GM19455 (cell line): ENCODE measurements around the gene SRRM5.
"Not testable (repeated sequence)": the region's sequence is repeated elsewhere in the genome, so short reads cannot be mapped to it uniquely, and the experiment has no call there.

Experiments
- ATAC-seq: cut with Tn5 transposase; IDR thresholded peaks from one replicate; pipeline ENCODE4 v1.9.1; 2021; ENCODE audit not compliant: unreplicated experiment

SRRM5 gene

DNA sequence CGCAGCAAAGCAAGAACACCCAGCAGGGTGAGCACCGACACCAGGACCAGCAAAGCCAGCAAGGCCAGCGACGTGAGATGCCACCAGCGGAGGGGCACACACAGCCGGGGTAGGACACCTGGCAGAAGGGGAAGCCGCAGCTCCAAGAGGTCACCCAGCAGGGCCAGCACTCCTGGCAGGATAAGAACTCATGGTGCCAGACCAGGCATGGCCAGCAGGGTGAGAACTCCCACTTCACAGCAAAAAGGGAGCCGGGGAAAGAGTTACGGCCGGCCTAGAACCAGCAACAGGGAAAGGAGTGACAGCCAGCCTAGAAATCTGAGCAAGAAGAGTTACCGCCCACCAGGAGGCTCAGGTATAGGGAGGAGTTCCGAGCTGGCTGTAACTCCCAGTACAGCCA is 486 bp downstream of the SRRM5 start:
- ATAC-seq: no peak

DNA sequence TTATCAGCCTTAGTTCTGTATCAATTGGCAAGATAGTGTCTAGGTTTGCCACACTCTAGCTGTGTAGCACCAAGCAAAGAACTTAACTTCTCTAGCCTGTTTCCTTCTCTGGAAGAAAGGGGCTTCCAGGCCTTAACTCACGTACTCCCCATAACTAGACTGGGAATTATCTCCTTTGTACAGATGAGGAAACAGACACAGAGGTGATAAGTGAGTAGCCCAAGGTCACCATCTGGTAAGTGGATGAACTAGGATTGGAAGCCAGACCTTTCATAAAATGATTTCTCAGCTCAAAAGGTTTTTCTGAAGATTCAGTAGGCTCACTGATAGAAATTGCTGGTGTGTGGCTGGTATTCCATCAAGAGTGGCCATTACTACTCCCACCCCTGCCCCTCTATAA is 4.4 kb downstream of the SRRM5 start:
- ATAC-seq: no peak

DNA sequence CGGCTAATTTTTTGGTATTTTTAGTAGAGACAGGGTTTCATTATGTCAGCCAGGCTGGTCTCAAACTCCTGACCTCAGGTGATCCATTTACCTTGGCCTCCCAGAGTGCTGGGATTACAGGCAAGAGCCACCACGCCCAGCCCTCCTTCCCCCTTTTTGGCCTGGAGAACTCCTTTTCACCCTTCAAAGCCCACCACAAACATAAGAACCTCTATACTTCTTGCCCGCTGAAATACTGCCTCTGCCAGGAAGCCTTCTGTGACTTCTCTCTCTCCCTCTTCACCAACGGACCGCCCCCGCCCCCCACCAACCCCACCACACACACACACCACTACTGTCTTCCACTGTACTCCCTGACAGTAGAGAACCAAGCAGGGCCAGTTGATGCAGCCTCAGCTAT is 5.1 kb downstream of the SRRM5 start:
- no peak for ATAC-seq

DNA sequence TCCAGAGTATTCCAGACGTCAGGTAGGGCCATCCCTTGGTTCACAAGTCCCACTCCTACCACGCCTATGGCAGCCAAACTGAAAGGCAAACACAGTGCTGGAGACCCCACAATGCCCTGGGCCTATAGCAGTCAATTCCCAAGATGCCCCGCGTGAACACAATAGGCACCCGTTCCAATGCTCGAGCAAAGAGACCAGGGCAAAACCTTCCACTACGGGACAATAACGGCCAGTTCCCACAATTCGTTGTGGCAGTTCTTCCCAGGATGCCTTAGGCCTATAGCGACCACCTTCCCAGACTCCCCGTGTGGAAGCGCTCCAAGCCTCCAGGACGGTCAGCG is 7.0 kb downstream of the SRRM5 start:
- ATAC-seq: peak; percentile 41

DNA sequence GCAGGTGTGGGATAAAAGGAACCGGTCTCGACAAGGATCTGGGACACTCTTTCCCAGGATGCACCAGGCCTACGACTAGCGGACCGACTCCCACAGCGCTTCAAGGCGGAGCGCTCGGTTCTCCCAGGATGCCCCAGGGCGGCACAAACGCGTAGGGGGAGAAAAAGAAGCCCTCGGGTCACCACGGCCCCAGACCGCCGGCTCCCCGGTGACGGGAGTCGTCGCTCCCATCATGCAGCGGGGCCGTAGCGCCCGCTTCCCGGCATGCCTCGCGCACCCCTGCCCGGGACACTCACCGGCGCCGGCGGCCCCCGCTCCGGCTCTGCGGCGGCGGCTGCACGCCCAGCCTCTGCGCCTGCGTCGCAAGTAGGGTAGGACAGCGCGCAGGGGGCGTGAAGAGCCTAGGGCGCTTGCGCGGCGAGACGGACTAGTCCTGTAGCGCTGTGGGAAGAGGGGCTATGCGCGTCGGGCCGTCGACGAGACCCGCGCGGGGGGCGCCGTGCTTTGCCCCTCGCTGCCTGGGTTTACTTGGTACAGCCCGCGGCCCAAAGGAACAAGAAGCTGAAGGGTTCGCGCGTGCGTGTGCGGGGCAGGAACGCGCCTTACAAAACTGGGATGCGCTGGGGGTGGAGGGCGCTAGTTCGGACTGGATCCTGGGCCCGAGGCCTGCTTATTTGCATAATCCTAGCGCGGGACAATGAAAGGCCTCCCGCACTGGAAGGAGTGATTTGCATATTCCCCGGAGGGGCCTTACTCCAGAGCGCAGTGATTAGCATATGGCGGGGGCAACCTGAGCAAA is 7.6 kb downstream of the SRRM5 start, which contains the start of gene ZNF428:
TSS of gene ZNF428 (minus strand) at position 368 of the 799 bp plus-strand sequence. CDS start 5,325 bp downstream, outside the sequence.
- ATAC-seq: peak; percentile 74

DNA sequence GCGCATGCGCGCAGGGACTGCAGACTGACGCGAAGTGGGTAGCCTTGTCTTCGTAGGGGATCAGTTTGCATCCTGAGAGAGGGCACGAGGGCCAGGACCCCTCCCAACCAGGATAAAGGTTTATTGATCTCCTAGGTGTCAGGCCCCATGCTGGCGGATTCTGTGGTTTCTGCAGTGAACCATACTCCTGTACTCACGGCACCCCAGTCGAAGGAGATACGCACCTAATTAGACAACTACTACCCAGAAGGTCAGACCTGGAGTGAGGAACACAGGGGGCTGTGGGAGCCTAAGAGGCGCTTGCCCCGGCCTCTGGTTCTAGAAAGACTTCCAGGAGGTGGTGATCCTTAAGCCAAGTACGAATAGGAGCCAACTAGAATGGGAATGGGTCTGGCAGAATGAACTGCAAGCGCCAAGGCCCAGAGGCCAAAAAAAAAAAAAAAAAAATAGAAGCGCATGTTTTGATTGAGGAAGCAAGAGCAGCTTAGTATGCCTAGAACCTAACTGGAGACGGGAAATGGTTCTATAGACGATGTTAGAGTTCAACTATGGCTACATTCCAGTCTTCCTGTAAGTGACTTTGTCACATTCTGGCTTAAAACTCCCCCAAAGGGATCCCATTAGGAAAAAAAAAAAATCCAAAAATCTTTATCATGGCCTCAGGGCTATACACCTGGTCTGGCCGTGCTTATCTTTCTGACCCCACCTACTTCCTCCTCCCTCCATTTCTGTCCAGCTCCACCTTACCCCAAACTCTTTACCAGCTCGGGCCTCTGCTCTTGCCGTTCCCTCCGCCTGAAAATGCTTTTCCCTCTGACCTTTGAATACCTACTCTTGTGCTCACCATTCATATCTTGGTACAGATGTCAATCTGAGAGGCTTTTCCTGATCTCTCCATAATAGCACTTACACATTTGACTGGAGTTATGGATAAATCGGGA is 8.4 kb downstream of the SRRM5 start:
- no peak for ATAC-seq

DNA sequence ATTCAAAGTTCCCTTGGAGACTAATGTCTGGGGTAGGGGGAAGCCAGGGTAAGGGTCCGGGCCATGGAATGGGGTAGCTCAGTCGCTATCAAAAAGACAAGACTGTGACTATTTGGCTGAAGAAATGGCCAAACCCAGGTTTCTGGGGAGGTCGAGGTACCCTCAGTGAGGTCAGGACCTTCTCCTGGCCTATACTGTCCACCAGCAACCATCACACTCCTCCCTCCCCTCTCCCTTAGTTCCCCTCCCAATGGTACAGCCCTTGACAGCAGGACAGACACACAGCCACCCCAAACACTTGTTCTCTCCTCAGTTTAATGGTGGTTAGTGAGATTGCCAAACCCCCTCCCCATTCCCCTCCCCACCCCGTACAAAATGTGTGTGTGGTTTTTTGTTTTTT is 10.2 kb downstream of the SRRM5 start:
- no peak for ATAC-seq

DNA sequence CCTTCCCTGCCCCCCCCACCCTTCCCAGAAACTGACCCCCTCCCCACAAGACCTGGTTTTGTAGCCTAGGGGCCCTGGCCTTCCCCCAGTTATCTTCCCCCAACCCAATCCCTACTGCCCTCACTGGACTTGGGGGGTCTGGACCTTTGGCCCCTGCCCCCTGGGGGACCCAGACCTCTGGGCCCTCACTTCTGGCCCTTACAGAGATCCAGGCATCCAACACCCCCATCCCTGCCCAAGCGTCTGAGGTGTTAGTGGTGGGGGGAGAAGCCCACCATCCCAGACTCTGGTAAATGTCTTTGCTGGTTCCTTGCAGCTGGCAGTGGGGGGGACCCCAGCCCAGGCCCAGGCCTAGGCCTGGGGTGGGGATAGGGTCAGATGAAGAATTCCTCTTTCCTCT is 11.1 kb downstream of the SRRM5 start:
- ATAC-seq: no peak

DNA sequence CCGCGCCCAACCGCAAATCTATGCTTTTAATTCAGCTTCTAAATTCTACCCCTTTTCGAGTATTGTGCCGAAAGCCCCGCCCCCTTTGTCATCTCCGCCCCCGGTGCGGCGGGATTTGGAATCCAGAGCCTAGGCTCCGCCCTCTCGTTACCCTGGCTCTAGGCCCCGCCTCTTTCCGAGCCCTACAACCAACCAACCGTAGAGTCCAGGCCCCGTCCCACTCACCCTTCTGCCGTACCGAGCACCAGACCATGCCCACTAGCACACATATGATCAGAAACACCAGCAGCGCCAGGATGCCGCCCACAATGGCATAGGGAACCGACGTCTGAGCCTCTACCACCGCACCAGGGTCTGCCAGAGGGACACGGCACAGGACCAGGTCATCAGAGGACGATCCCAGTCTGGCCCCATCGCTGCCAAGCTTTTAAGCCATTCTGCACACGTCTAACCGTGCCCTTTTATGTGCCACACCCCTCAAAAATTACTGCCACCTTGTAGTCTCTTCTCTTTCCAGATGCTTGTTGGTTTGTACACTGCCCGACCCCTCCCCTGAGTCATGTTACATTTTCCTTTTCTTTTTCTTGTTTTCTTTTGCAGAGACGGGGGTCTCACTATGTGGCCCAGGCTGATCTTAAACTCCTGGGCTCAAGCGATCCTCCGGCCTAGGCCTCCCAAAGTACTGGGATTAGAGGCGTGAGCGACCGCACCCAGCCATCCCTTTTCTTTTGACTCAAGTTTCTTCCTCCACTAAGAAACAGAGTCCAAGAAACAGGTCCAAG is 12.2 kb downstream of the SRRM5 start:
- no peak for ATAC-seq

DNA sequence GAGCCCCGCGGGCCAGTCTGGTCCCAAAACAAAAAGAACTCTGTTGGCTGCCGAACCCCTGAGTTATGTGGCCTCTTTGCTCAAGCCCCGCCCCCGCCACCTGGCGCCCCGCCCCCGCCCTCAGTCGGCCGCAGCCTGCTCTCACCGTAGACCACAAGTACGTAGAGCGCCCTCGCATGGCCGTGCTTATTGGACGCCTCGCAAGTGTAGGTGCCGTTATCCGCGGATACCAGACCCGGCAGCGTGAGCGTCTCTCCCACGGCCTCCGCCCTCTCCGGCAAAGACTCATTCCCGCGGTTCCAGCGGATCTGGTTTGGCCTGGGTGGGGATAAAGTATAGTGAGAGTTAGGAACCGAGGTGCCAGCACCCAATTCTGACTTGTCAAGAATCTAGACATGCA is 13.0 kb downstream of the SRRM5 start:
- ATAC-seq: no peak

DNA sequence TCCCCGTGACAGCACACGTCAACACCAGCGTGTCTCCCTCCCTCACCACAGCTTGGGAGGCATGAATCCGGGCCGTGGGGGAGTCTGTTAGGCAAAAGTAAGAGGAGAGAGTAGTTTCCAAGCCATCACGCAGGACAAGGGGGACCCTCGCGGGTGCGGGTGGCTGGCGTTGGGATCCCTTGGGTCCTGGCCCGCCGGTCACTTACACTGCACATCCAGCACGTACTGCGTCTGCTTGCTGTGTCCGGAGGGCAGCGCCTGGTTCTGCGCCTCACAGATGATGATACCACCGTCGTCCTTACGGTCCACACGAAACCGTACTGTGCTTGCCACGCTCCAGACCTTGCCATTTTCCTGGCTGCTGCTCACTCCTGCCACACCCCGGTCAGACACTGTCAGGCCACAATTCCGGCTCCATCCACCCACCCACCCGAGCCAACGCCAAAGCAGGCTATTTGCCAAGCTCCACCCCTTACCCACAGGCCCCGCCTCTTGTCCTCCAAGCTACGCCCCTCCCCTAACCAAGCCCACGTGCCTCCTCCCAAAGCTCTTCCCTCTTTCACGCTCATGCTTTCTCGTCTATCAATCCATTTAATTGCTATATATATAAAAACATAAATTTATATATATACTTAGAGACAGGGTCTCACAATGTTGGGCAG is 14.2 kb downstream of the SRRM5 start:
- ATAC-seq: no peak

DNA sequence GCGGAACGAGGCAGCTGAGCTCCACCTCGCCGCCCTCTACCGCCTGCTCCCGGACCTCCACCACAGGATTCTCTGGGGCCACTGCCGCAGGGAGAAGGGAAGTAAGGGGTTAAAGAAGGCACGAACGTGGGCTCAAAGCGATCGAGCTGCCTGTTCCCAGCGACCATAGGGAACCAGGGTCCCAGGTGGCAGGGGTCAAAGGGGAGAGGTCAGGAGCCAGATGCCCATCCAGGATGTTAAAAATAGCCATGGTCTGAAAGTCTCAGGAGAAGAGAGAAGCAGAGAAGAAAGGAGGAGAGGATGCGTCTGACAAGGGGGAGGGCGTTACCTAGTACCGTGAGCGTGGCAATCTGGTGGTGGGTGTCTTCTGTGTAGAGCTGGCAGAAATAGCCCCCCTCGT is 14.9 kb downstream of the SRRM5 start:
- no peak for ATAC-seq

DNA sequence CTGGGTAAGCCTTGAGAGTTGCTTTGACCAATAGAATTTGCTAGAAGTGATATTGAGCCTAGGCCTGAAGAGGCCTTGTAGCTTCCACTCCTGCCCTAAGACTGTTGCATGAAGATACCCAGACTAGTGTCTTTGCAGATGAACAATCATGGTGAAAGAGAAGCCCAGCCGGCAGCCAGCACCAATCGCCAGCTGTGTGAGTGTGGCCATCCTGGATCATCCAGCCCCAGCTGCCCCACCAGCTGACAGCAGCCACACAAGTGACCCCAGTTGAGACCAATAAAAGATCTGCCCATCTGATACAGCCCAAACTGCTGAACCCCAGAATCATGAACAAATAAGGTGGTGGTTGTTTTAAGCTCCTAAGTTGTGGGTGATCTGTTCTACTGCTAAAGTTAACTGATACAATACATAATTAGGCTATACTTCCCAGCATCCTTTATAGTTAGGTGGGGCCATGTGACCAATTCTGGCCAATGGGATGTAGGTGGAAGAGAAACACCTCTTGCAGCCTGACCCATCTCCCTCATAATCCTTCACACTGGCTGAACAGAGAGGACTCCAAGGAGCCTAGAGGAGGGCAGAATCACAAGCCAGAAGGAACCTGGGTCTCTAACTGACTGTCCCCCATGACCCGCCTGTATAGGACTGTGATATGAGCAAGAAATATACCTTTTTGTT is 16.9 kb downstream of the SRRM5 start:
- no peak for ATAC-seq

DNA sequence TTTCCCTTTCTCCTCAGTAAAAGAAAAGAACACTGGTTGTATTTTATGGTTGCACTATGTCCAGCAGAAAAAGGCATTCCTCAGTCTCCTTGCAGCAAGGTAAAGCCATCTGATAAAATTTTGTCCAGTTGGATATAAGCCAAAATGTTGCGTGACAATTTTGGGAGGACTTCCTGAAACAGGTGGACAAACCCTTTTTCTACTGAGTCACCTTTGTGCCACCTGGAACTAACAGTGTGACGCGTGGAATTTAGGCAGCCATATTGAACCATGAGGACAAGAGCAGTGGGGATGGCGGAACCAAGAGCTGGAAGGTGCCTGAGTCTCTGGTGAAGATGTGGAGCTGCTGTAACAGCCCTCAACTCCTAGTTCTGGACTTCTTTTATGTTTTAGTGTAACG is 19.6 kb downstream of the SRRM5 start:
- ATAC-seq: no peak

DNA sequence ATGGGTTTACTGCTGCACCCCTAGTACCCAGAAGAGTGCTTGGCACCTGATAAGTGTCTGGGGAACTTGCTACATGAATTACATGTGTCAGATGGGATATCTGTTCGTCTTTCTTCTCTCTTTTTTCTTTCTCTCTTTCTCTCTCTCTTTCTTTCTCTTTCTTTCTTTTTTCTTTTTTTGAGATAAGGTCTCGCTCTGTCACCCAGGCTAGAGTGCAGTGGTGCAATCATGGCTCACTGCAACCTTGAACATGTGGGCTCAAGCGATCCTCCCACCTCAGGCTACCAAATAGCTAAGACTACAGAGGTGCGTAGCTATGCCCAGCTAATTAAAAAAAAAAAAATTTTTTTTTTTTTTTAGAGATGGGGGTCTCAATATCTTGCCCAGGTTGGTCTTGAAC is 21.6 kb downstream of the SRRM5 start:
- no peak for ATAC-seq

DNA sequence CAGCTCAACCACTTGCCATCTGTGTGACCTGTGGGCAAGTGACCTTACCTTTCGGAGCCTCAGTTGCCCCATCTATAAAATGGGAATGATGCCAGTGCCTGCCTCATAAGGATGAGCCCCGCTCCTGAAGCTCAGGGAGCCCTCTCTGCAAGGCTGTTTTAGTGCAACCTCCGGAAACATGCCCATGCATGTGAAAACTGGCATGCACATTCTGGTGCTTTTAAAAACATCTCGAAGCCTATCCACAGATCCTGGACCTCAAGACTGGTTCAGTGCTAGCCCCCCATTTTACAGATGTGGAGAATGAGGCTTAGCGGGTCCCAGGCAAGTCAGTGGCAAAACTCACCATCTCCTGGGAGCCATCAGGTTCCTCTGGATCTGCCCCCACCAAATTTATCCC is 22.2 kb downstream of the SRRM5 start:
- no peak for ATAC-seq

DNA sequence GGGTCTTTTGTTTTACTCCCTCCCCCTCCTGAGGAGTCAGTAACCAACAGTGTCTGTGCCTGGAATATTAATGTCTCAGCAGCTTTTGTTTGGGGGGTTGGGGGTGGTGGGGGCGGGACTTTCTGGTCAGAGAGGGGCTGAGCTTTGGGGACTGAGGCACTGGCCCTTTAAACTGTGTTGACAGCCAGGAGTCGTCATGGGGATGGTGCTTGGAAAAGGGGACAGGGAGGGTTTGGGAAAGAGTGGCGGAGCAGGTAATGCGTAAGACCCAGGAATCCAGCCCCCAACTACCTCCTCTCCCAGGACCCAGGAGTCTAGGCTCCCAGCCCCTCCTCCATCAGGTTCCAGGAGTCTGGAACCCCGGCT is 22.6 kb downstream of the SRRM5 start:
- ATAC-seq: no peak

DNA sequence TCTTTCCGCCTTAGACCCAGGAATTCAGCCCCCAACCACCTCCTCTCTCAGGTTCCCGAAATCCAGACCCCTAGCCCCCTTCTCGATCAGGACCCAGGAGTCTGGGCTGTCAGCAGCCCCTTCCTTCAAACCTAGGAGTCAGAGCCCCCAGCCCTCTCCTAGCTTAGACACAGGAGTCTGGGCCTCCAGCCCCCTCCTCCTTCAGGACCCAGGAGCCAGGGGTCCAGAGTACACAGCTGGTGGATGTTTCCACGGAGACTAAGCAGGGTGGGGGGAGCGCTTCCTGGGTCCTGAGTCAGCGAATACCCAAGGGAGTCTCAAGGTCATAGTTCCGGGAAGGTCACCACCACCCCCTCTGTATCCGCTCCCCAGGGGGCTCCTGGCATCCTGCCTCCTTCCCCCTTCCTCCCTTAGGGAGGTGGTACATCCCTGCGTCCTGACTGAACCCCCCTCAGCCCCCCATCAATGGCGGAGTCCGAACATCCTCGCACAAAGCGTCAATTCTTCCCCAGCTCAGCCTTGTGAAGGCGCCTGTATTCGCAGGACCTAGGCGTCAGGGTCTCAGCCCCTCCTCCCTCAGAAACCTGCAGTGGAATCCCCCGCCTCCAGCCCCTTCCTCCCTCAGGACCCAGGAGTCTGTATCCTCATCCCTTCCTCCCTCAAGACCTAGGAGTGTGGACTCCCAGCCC is 23.1 kb downstream of the SRRM5 start:
- no peak for ATAC-seq

DNA sequence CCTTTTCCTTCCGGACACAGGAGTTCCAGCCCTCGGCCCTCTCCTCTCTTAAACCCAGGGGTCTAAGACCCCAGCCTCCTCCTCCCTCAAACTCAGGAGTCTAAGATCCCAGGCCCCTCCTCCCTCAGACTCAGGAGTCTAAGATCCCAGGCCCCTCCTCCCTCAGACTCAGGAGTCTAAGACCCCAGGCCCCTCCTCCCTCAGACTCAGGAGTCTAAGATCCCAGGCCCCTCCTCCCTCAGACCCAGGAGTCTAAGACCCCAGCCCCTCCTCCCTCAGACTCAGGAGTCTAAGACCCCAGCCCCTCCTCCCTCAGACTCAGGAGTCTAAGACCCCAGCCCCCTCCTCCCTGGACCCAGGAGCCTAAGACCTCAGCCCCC is 23.7 kb downstream of the SRRM5 start:
- not testable (repeated sequence) for ATAC-seq
